Mucosa of gallbladder (tissue), 1 donor: ENCODE measurements around the gene CLEC12A. TPM values are rescaled to one million over a fixed set of nuclear protein-coding genes. Genes with fewer than 3 reads are reported as not detected.
"Not testable (repeated sequence)": the region's sequence is repeated elsewhere in the genome, so short reads cannot be mapped to it uniquely, and the experiment has no call there.

Experiments
- DNase-seq: peaks from one replicate; pipeline ENCODE4 v3.0.0-alpha.2; 2020; ENCODE audit warnings: low spot score
- total RNA-seq: library from RNA; stranded (reverse); gene quantifications from one replicate; pipeline ENCODE4 v1.2.1, GENCODE V29; 2021
- donor health status: DM: no; HTN: no; CAD: no.

CLEC12A gene
- total RNA-seq, 1 donor from 2014 or later, result 3.5 TPM

DNA sequence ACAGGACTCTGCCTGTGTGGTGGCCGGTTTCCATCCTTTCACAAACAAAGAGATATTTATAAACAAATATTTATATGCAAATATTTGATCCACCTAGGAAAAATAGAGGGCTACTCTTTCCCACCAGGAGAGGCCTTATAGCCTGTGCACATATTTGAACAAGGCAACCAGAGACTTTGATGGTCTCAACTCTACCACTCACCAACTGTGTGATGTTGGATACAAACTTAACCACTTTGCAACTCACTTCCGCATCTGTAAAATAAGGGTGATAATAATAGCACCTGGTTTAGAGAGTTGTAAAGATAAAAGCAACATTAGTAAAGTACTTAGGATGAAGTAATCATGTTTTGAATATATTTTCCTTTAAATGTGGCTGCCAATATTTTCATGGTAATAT lies 1.5 kb upstream of the CLEC12A start:
- no peak for DNase-seq

GRCh38 chr12:9973949-9974348 lies 2.7 kb downstream of the CLEC12A start:
- DNase-seq, result no peak

GRCh38 chr12:9974731-9975130 lies 3.5 kb downstream of the CLEC12A start:
- DNase-seq, result not testable (repeated sequence)

- DNase-seq, result no peak
Measured at GRCh38 chr12:9975614-9976013, 4.4 kb downstream of the CLEC12A start.

- DNase-seq, result not testable (repeated sequence)
Measured at GRCh38 chr12:9976626-9977025, 5.4 kb downstream of the CLEC12A start.

DNA sequence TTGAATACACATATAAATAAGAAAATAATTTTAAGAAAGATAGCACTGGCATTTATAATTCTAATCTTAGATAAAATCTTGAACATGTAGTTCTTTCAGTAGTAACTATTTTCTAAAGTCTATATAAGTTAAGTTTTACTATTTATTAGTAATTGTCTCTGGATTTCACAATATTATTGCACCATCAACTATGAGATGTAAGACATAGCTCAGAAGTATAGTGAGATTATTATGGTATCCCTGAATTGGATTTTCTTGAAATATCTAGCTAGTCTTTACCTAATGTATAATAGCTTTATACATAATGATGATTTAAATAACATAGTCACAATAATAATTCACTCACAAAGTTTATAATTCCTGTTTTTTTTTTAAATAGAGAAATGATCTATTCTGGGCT lies 6.7 kb downstream of the CLEC12A start:
- no peak for DNase-seq

DNA sequence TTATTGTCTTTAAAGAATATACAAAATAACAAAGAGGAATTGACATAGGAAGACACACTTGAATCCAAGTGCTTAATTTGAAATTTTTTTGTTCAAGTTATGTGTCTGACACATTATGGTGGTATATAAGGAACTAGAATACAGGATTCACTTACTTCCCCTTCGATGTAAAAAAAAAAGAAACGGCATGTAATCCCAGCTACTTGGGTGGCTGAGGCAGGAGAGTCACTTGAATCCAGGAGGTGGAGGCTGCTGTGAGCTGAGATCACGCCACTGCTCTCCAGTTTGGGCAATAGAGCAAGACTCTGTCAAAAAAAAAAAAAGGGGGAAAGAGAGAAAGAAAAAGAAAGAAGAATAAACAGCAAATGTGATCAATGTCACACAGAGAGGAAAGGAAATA lies 8.9 kb downstream of the CLEC12A start:
- DNase-seq, result no peak

- DNase-seq, result no peak
Measured at GRCh38 chr12:9991876-9992275, 20.7 kb downstream of the CLEC12A start.

GRCh38 chr12:9992296-9992695 lies 21.1 kb downstream of the CLEC12A start:
- DNase-seq, result no peak

DNA sequence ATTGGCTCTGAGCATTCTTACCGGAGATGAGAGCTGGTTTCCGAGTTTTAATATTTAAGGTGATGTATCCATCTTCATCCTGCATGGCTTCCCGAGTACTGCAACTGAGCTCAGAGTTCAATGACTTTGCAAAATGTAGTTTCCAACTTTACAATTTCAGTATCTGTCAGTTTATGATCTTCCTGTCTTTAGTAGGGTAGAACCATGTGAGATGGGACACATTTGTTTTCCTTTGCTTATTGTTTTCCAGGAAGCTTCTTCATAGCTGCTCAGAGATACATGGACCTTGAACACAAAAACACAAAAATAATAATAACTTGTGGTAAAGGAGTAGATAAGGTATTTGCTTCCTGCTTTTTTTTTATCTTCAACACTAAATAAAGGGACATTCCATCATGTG lies 27.8 kb downstream of the CLEC12A start, which contains the start of gene CLEC1B:
Gene CLEC1B, minus strand, starts transcription at position 106 of the 400 bp plus-strand sequence. Its CDS starts 21 bp downstream, at position 85.
- DNase-seq, result no peak

DNA sequence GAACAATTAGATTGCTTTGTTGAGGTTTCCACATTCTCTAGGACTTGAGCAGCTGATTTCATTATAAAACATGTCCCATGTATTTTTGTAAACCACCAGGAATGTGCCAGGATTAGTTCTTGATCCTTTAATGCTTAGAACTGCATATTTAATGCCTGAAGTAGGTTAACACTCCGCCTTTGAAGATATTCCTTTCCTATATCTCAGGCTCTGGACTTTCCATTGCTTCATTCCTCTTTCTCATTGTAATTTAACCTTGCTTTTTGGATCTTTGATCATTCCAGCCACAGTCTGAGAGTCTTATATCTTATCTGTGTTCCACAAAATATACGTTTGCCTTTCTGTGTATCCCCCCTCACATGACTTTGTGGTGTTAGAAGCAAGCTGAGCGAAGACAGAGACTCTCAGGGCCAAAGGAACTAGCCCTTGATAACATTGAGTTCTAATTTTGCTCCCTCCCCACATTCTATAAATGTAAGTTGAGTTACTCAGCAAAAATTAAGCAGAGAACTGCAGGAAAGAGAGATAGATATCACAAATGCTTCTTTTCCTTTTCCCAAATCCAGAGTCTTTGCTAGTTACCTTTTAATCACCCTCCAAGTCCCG lies 30.1 kb downstream of the CLEC12A start:
- DNase-seq, result no peak

- DNase-seq, result no peak
Measured at GRCh38 chr12:10012630-10013330, 41.6 kb downstream of the CLEC12A start.

- DNase-seq, result no peak
Measured at GRCh38 chr12:10015450-10015849, 44.2 kb downstream of the CLEC12A start.

DNA sequence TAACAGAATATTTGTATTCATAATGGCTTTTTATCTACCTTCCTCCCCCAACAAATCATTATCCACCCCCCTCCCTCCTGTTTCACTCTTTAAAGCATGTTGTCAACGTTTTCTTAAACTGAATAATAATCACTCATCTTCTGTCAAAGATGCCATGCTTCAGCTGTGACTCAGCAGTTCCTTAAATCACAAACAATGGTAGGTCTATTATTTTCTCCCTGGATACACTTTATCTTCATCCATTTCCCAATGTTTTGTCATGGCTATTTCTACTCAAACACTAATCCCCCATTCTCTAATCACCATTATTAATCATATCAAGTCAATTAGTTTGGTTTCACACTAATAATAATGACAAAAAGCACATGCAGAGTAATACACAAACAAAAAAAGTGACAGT lies 45.7 kb downstream of the CLEC12A start:
- DNase-seq, result no peak

GRCh38 chr12:10018386-10018785 lies 47.2 kb downstream of the CLEC12A start:
- no peak for DNase-seq

DNA sequence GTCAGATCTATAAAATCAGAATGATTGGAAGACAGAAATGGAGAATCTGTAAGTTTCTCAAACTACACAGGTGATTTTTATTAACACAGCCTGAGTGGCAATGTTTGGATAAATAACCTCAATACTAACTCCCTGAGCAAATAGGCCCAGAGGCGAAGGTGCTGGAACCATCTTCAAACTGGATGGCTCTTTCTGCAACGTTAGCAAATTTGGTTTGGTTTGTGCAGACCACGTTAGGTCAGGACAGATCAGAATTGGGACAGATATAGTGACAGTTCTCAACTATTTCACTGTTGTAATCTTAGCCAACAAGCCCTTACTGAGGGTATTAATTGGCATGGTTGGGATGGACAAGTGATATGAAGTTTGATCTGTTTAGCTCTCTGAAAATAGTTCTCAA lies 50.1 kb downstream of the CLEC12A start:
- DNase-seq, result no peak

- no peak for DNase-seq
Measured at GRCh38 chr12:10025236-10025635, 54.0 kb downstream of the CLEC12A start.

DNA sequence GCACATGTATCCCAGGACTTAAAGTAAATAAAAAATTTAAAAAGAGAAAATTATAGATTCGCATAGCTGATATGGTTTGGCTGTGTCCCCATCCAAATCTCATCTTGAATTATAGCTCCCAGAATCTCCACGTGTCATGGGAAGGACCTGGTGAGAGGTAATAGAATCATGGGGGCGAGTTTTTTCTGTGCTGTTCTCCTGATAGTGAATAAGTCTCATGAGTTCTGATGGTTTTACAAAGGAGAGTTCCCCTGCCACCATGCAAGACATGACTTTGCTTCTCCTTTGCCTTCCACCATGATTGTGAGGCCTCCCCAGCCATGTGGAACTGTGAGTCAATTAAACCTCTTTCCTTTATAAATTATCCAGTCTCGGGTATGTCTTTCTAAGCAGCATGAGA lies 55.5 kb downstream of the CLEC12A start:
- DNase-seq, result not testable (repeated sequence)

- DNase-seq, result no peak
Measured at GRCh38 chr12:10027311-10027710, 56.1 kb downstream of the CLEC12A start.

DNA sequence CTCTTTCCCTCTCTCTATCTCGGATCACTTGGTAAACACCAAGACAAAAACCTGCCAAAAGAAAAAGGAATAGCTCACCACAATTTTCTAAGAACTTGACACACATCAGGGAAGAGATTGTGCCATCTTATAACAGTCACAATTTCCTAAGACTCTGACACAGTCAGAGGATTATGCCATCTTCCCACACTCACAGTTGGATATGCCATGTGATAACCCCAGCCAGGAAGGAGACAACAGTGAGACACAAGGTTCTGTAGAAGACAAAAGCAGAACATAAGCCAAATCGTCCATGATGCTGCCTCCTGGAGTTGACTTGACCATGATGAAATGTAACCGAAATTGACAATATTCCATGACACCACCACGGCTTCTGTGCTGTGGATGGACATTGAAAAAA lies 56.5 kb downstream of the CLEC12A start:
- no peak for DNase-seq

- DNase-seq, result no peak
Measured at GRCh38 chr12:10030446-10030845, 59.2 kb downstream of the CLEC12A start, which contains the start of gene CLEC9A. CLEC9A (plus strand) TSS chr12:10030682; CDS start chr12:10052688, 22,006 bp downstream.

DNA sequence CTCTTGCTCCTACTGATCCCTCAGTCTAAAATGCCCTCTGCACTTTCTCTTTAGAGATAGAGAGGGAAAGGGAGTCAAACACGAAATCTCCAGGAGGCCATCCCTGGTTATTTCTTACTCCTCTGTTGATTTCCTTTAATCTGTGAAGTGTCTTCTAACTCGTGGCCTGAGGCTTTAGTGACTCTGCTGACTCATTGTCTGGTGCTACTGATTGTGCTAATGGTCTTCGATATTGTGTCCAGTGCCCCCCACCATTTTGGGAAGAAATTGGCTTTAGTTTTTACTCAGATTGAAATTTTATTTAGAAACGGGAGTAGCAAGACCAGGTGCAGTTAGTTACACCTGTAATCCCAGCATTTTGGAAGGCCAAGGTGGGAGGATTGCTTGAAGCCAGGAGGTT lies 60.1 kb downstream of the CLEC12A start:
- DNase-seq, result no peak

- DNase-seq, result no peak
Measured at GRCh38 chr12:10031771-10032175, 60.6 kb downstream of the CLEC12A start.
